NCI-H69 (cell line): Measurements from ENCODE around the gene TMEM220.
"Not testable (repeated sequence)": the region's sequence is repeated elsewhere in the genome, so short reads cannot be mapped to it uniquely, and the experiment has no call there.

Experiments used
- DNase-seq: peaks from one replicate; lab custom pipeline; 2025; lab: John Stamatoyannopoulos, UW

TMEM220 gene

GRCh38 chr17:10754861-10755591, 25.2 kb upstream of the TMEM220 start:
- no peak for DNase-seq

- peak; percentile 13 for DNase-seq
These were observed 24.3 kb upstream of the TMEM220 start for GRCh38 chr17:10754109-10754508.

DNA sequence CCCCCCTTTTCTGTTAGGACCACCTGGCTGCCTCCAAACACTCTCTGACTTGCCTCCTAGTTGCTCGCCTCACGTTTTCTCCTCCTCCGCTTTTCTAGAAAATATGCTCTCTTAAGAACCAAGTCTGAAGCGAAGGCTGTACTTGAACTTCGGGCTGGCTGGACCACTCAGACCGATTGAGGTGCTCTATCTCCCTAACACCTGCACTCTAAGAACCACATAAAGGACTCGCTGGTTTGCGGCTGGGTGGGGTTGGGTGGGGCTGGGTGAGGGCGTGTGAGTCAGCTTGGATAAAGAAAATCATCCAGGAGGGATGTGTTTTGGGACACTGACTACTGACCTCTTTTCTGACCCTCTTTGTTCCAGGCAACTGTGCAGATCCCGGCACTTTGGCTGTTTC, 22.9 kb upstream of the TMEM220 start:
- no peak for DNase-seq

GRCh38 chr17:10751563-10751962, 21.7 kb upstream of the TMEM220 start:
- DNase-seq = no peak

DNA sequence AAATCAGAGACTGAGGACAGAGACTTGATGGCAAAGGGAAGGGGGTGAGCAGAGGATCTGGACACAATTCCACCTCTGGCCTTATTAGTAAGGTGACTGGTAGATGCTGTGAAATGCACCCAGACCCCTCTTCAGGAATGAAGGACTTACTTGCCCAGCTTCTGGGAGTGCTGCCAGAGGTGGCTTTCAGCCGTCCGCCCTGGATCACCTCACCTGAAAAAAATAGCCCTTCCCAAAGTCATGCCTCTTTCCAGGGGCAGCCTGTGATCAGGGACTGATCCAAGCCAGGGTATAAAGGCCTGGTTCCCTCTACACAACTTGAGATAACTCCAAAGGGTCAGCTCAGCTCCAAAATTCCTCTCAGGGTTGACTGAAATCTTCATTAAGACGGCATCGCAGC, 20.4 kb upstream of the TMEM220 start:
- no peak for DNase-seq

GRCh38 chr17:10748531-10749181, 18.8 kb upstream of the TMEM220 start:
- no peak for DNase-seq

- DNase-seq = no peak
These were observed 15.4 kb upstream of the TMEM220 start for GRCh38 chr17:10745231-10745630.

- DNase-seq = no peak
These were observed 14.7 kb upstream of the TMEM220 start for GRCh38 chr17:10744501-10745000.

DNA sequence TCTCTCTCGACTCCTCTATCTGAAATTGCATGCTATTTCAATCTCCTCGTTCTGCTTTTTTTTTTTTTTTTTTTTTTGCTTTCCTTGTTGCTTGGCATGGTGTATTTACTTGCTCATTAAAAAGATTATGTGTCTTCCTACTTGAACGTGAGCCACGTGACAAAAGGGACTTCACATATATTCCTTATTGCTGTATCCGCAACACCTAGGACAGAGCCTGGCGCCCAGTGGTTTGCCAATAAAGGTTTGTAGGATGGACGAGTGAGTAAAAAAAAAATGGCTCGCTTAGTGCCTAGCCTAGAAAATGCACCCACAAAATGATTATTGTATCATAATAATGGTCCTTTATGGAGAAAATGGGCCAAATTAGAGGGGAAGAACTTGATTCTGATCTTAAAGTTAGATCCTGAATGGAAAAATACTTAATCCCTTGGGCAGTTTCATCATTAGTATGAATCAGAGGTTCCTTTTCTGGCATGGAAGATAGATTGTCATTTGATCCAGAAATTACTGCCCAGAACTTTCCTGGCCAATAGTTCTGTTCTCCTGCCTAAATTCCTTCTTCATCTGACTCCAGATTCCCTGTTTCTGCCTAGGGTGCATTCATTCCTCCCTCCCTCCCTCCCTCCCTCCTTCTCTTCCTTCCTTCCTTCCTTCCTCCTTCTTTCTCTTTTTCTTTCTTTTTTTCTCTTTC, 13.6 kb upstream of the TMEM220 start:
- DNase-seq = no peak

GRCh38 chr17:10742431-10742830, 12.6 kb upstream of the TMEM220 start:
- DNase-seq = no peak

- no peak for DNase-seq
These were observed 11.8 kb upstream of the TMEM220 start for GRCh38 chr17:10741416-10742135.

DNA sequence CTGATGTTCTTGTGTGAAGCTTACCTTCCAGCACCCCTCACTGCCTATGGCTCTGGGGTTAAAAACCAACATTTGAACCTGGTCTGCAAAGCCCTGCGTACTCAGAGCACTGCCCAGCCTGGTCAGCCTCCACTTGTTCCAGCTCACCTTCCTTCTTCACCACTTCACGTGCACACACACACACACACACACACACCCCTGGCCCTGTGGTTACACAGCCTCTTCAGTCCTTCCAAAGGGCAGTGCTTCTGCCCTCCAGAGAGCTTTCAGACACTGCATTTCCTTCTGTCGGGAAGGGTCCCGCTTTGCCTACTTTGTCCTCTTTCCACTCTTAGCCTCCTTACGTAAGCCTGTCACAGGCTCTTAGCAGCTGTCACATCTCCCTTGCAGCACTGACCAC, 9.6 kb upstream of the TMEM220 start:
- no peak for DNase-seq

DNA sequence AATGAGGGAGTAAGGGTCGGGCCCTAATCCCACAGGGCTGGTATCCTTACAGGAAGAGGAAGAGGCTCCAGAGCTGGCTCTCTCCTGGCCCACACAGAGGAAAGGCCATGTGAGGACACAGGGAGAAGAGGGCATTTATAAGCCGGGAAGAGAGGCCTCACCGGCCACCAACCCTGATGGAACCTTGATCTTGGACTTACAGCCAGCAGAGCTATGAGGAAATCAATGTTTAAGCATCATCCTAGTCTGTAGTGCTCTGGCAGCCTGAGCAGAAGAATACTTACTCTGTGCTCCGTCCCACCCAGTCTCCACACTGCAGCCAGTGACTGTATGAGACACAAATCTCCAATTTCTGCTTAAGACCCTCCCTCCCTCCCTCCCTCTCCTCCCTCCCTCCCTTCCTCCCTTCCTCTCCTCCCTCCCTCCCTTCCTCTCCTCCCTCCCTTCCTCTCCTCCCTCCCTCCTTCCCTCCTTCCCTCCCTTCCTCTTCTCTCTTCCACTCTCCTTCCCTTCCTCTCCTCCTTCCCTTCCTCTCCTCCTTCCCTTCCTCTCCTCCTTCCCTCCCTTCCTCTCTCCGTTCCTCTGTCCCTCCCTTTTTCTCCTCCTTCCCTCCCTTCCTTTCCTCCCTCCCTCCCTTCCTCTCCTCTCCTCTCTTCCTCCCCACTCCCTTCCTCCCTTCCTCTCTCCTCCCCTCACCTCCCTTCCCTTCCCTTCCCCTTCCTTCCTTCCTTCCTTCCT, 8.9 kb upstream of the TMEM220 start:
- DNase-seq = no peak

GRCh38 chr17:10737736-10738135, 7.9 kb upstream of the TMEM220 start:
- DNase-seq = no peak

DNA sequence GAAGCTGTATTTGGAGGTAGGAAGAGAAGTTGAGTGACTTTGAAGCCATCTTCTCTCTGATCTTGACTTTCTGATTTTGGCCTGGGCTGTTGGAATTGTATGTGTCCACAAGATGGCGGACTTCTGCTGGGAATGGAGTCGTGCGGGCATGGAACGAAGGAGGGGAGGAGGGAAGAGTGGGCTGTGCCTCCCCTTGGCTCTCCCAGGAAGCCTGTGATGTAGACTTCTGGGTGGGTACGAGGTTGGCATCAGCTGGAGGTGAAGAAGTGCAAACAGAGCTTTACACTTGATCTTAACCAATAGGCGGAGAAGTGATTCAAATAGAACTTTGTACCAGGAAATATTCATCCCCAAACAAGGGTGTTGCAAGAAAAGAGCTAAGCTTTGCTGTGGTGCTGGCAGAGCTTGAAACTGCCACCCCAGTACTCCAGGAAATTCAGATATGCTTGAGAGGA, 7.4 kb upstream of the TMEM220 start:
- peak; percentile 43 for DNase-seq

GRCh38 chr17:10735821-10736220, 6.0 kb upstream of the TMEM220 start:
- DNase-seq = no peak

- no peak for DNase-seq
These were observed 5.4 kb upstream of the TMEM220 start for GRCh38 chr17:10735251-10735650.

- DNase-seq = no peak
These were observed 3.8 kb upstream of the TMEM220 start for GRCh38 chr17:10733666-10734065.

- DNase-seq = not testable (repeated sequence)
These were observed 2.3 kb upstream of the TMEM220 start for GRCh38 chr17:10732121-10732520.

DNA sequence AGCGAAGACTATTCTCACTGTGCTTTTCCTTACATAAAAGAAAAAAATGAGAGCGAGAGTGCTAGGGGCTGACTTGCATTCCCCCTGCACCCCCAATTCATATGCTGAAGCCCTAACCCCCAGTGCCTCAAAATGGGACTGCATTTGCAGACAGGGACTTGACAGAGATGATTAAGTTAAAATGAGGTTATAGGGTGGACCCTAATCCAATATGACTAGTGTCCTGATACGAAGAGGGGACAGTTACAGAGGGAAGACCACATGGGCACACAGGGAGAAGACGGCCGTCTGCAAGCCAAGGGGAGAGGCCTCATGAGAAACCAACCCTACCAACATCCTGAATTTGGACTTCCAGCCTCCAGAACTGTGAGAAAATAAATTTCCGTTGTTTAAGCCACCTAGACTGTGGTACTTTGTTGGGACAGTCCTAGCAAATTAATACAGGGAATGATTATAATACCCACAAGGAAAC, 1.6 kb upstream of the TMEM220 start:
- no peak for DNase-seq

DNA sequence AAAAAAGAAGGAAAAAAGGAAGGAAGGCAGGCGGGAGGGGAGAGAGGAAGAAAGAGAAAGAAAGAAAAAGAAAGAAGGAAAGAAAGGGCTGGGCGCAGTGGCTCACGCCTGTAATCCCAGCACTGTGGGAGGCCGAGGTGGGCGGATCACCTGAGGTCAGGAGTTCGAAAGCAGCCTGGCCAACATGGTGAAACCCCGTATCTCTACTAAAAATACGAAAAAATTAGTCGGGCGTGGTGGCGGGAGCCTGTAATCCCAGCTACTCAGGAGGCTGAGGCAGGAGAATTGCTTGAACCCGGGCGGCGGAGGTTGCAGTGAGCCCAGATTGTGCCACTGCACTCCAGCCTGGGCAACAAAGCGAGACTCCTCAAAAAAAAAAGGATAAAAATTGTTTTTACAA, 424 bp upstream of the TMEM220 start:
- DNase-seq = not testable (repeated sequence)
